GM23338 (cell line): ENCODE results near the gene LRP1B.

Experiments used
- CTCF ChIP-seq, 2 experiments: fragments of 200-600 bp in 1 of 2; sonication (generic) in 1 of 2; conservative IDR thresholded peaks; 2 replicates each; pipeline versions ENCODE4 v1.5.1 to v1.6.1; 2016 to 2017; ENCODE audit warnings: antibody characterized with exemption in 2 of 2, low read depth in 2 of 2, mild to moderate bottlenecking in 2 of 2, moderate library complexity in 1 of 2
- EZH2 ChIP-seq: fragments of 200-600 bp; sonication (generic); IDR thresholded peaks from one replicate; pipeline ENCODE4 v1.8.0; 2017; ENCODE audit warnings: antibody characterized with exemption, mild to moderate bottlenecking, low read depth; ENCODE audit not compliant: unreplicated experiment
- POLR2AphosphoS5 ChIP-seq: IDR thresholded peaks from 2 replicates; pipeline ENCODE4 v1.6.1; 2016; ENCODE audit warnings: antibody characterized with exemption, low read depth

- TF ChIP-seq CTCF (conservative IDR thresholded peaks at IDR 0.05; ENCODE audit: low read depth in 2 of 2) (no peak), POLR2AphosphoS5 (no peak), EZH2 (no peak)
Observed at GRCh38 chr2:140199312-140199711, 1931.5 kb downstream of the LRP1B start.
